HG02884 (cell line): ENCODE data around the gene GPR55.

ENCODE experiments used
- ATAC-seq: cut with Tn5 transposase; IDR thresholded peaks from one replicate; pipeline ENCODE4 v1.9.1; 2021; ENCODE audit warnings: mild to moderate bottlenecking, moderate library complexity; ENCODE audit not compliant: unreplicated experiment

Gene GPR55

DNA sequence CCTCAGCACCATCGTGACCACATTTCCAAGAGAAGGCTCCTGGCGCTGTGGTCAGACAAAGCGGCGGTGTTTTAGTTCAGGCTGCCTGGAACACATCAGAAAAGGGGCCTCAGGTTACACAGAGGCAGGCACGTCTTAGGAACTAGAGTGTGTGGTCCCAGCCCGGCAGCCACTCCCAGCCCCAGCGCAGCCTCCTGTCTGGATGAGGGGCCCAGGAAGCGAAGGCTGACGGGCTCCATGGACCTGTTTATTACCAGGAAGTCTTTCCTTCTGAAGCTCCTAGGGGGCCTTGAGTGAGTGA is 10.0 kb upstream of the GPR55 start:
- no peak for ATAC-seq

DNA sequence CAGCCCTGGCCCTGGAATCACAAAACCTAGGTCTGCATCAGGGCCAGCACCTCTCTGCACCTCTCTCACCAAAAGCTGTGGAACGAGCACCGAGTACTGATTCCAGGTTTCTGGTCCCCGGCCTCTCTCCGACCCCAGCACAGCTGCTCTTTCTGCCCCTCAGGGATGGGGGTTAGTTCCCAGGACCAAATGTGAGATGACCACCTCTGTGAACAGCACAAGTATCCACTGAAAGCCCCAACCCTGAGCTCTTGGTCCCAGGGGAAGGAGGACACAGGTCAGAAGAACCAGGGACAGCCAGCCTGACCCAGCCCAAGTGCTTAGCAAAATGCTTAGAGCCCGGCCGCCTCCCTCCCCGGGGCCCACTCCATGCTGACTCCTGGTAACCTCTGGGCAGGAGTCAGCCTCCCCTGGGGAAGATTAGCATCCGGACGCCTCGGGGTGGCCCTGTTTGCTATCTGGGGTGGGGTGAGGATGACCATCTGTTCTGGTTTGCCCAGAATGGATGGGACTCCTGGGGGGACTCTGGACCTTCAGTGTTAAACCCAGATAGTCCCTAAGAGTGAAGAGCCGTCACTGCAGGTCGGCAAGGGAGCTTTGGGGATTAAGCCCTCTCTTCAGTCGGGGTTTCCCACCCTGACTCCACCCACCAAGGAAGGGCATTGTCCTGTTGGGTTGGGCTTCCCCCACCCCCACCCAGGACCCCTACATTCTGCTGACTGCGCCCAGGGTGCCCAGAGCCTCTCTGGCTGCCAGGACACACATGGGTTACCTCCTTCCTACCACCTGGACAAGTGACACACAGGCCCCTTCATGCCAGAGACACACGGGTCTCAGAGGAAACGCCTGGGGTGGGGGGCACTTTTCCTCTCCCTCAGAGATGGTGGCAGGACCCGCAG is 9.4 kb upstream of the GPR55 start:
- ATAC-seq: no peak

- no peak for ATAC-seq
Observed at GRCh38 chr2:230933521-230934180, 8.6 kb upstream of the GPR55 start.

GRCh38 chr2:230932556-230933511 is 7.8 kb upstream of the GPR55 start:
- ATAC-seq: no peak

GRCh38 chr2:230931556-230932231 is 6.7 kb upstream of the GPR55 start:
- ATAC-seq: no peak

DNA sequence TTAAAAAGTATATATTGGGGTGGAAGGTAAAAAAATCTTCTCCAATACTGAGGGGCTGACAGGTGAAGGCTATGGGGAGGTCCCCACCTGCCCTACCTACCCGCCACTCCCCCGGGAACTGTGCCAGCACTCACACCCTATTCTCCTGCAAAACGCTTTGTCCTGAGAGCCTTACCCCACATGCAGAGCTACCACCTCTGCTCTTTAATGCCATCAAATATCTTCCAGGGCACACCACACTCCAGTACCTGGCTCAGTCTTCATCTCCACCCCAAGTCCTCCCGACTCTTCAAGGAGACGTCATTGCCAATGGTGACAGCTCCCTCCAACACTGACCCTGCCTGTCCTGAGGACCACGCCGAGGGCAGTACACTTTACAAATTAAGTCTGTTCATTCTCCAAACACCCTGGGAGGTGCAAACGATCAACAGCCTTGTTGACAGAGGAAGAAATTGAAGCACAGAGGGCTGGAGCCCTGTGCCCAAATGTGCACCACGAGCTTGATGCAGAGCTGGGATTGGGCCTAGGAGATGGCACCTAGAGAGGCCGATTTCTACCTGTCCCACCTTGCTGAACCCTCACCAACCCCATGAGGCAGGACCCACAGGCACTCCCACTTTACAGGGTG is 6.0 kb upstream of the GPR55 start:
- ATAC-seq: no peak

DNA sequence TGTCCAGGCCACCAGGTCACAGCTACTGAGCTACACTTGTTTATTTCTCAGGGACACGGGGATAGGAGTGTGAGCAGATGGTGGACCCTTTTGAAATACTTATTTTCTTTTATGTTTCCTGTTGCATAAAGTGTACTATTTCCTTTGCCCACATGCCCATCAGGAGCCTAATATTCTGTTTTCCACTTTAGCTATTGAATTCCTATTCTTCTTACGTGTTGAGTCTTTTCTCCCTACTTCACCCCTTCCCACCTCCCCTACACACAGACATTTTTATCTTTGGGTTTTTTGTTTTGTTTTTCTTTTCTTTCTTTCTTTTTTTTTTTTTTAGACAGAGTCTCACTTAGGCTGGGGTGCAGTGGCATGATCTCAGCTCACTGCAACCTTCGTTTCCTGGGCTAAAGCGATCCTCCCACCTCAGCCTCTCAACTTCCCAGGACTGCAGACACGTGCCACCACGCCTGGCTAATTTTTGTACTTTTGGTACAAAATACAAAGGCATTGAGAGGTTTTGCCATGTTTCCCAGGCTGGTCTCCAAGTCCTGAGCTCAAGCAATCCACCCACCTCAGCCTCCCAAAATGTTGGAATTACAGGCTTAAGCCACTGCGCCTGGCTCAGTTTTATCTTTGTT is 5.2 kb upstream of the GPR55 start:
- ATAC-seq: no peak

DNA sequence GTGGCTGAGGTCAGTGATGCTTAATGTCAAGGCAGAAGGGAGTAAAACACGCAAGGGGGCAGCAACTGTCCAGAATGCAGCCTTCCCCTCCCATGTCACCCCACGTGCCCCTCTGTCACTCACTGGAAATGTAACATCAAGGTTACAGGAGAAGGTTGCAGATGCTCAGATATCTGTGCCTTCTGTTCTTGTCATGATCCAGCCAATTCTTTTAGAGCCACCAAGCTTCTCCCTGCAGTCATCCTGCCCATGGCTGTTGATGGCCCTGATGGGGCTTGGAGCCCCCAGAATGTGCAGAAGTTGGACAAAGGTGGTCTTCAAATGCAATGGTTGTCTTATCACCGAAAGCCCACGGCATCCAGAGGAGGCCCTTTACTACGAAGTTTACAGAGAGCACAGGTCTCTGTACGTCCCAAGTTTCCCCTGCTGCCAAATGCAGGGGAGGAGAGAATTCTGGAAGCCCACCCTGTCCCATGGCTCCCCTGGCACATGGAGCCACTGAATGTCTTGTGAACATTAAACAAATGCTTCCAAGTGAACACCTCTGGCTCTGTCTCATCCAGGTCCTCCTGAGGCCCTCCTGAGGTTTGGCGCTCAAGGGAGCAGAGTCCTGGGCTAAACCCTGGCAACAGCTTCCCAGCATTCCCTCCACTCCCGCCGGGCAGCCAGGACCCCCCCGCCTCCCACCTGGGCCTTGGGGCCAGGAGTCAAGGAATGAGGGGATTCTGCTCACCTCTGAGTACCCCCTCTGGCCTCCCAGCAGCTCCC is 4.5 kb upstream of the GPR55 start:
- no peak for ATAC-seq

GRCh38 chr2:230928701-230929380 is 3.8 kb upstream of the GPR55 start:
- ATAC-seq: no peak

DNA sequence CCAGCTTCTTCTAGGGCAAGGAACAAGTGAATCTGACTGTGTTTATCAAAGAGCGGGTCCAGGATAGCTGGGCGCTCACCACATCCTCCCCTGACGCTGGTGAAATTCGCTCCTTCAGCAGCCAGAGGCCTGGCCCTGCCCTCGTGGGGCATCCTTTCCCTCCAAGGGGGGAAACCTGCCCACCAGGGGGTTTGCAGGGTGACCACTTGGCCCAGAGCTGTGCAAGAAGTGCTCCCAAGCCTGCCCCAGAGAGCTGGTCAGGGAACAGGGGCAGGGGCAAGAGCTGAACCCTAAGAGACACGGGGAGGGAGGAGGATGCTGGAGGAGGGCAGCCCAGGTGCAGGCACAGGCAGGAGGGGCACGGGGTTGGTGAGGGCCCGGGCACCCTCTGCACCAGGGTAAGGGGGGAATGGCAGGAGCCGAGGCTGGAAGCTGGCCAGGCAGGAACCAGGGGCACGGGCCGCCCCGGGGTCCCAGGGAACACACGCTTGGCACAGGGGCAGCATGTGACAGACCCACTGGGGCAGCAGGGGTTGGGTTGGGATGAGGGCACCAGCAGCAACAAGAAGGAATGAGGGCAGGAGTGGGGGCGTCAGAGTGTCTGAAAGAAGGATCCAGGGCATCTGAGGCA is 2.8 kb upstream of the GPR55 start:
- no peak for ATAC-seq

DNA sequence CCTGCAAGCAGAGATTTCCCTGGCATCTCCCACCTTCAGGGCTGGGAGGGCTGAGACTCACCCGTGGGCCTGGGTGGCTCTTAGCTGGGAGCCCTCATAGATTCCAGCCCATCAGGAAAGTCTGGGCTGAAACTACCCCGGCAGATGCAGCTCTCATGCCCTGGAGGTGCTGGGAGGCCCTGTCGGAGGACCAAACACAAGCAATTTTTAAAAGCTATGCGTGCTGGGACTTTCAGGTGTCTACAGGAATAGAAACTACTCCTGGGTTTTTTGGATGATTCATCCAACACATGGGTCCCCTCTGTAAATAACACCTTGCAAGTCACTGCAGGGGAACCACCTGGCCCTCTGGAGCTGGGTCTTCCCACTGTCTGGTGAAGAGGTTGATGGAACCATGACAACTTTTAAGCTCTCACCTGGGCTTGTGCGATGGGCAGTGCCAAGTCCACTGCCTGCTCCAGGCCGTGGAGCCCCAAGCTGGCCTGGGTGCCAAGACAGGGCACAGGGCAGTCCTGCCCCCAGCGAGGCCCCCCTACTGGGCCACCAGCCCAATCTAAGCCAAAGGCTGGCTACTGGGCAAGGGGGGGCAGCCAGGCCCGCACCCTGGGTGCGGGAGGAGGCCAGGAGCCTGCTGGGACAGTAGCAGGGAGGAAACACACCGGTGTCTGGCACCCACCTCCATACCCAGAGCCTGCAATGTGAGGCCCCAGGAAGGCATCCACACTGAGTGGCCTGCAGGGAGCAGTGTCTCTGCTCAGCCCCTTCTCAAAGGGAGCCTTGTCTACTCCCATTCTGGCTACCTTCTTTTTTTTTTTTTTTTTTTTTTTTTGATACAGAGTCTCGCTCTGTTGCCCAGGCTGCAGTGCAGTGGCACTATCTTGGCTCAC is 1.1 kb upstream of the GPR55 start:
- ATAC-seq: peak; percentile 49

GRCh38 chr2:230925443-230925878 is 419 bp upstream of the GPR55 start:
- peak; percentile 13 for ATAC-seq

GRCh38 chr2:230924092-230924469 is 961 bp downstream of the GPR55 start:
- ATAC-seq: no peak

DNA sequence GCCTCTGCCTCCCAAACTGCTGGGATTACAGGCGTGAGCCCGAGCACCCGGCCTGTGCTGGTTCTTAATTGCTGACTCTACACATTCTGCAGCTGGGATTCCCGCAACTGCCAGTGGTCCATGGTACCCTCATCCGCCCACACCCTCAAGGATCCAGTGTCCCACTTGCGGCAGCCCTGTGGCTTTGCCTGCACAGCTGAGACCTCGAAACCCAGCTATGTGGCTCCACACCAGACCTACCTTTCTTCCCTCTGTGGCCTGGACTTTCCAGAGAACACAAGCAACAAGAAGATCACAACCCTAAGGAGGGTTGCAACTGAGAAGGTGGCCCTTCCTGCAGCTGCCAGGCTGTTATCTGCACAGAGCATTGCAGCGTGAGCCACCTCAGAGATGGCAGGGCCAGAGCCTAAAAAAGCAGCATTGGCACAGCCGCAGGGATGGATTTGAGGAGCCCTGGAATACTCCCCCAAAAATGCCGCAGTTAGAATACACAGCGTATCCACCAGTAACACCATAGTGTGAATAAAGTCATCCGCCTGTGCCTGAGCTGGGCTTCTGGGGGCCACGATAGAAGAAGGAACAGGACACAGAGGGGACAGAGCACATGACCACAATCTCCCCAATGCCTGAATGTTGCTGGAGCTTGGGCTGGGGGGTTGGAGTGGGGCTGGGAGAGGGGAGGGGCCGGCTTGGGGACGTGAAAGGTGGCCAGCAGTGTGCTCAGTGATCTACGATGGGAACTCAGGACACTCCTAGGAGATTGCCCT is 1.9 kb downstream of the GPR55 start:
- ATAC-seq: no peak

- ATAC-seq: no peak
Observed at GRCh38 chr2:230921806-230922595, 3.0 kb downstream of the GPR55 start.

GRCh38 chr2:230920167-230920566 is 4.9 kb downstream of the GPR55 start:
- ATAC-seq: no peak
